22Rv1 (cell line): ENCODE results near the gene DTNBP1.

Experiments used
- ZFX ChIP-seq: fragments of 450-650 bp; IDR thresholded peaks from 2 replicates; pipeline ENCODE4 v1.6.1; 2017; ENCODE audit warnings: antibody characterized with exemption, borderline replicate concordance
- TF ChIP-seq, protein P1 (sequence below): fragments of 450-650 bp; IDR thresholded peaks from 2 replicates; pipeline ENCODE4 v1.5.1; 2017; ENCODE audit warnings: mild to moderate bottlenecking

DNA sequence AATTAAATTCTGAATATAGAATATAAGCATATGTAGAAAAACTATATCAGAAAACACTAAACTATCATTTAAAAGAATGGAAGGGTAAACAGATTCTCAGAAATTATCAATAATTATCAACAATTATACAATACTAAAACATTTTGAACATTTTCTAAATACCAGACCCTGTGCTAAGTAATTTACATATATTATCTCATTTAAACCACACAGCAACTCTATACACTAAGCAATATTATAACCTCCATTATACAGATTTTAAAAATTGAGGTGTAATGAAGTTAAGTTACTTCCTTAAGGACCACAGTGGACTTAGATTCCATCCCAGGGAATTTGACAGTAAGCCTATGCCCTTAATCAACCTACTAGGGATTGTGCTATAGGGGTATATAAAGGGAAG lies 33.3 kb downstream of the DTNBP1 start:
- TF ChIP-seq, protein P1, sequence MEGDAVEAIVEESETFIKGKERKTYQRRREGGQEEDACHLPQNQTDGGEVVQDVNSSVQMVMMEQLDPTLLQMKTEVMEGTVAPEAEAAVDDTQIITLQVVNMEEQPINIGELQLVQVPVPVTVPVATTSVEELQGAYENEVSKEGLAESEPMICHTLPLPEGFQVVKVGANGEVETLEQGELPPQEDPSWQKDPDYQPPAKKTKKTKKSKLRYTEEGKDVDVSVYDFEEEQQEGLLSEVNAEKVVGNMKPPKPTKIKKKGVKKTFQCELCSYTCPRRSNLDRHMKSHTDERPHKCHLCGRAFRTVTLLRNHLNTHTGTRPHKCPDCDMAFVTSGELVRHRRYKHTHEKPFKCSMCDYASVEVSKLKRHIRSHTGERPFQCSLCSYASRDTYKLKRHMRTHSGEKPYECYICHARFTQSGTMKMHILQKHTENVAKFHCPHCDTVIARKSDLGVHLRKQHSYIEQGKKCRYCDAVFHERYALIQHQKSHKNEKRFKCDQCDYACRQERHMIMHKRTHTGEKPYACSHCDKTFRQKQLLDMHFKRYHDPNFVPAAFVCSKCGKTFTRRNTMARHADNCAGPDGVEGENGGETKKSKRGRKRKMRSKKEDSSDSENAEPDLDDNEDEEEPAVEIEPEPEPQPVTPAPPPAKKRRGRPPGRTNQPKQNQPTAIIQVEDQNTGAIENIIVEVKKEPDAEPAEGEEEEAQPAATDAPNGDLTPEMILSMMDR, result no peak
- TF ChIP-seq ZFX, result no peak
